Measurements from ENCODE around the gene LRRC32.

The LRRC32 gene

DNA sequence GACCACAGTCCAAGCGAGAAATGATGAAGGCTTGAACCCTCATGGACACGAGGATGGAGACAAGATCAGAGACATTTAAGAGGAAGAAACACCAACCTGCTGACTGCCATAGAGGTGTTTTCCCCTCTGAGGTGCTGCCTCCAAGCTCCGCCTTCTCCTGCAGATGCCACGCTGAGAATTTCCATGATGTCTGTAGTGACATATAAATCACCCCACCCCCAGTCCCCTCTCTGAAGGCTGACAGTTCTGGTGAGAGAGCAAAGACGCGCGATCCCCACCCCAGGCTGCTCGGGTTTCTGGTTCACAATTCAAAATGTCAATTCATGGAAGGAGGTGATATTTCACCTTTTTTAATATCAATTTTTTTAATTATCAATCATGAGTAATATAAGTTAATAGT, 28.2 kb downstream of the LRRC32 start:
- TF ChIP-seq, protein P1, sequence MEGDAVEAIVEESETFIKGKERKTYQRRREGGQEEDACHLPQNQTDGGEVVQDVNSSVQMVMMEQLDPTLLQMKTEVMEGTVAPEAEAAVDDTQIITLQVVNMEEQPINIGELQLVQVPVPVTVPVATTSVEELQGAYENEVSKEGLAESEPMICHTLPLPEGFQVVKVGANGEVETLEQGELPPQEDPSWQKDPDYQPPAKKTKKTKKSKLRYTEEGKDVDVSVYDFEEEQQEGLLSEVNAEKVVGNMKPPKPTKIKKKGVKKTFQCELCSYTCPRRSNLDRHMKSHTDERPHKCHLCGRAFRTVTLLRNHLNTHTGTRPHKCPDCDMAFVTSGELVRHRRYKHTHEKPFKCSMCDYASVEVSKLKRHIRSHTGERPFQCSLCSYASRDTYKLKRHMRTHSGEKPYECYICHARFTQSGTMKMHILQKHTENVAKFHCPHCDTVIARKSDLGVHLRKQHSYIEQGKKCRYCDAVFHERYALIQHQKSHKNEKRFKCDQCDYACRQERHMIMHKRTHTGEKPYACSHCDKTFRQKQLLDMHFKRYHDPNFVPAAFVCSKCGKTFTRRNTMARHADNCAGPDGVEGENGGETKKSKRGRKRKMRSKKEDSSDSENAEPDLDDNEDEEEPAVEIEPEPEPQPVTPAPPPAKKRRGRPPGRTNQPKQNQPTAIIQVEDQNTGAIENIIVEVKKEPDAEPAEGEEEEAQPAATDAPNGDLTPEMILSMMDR (IDR thresholded peaks at IDR 0.05; ENCODE audit: low read depth, low read length), result no peak
- no peak for DNase-seq
- H3K4me3 ChIP-seq (ENCODE audit: low read depth, low read length), result no peak overlapping the region
- no peak overlapping the region for H3K27ac ChIP-seq
- H3K27me3 ChIP-seq (ENCODE audit: insufficient read depth, low read depth, severe bottlenecking), result no peaks in the 10 kb centered on the region
- H3K36me3 ChIP-seq, result no peaks in the 10 kb centered on the region
- H3K9me3 ChIP-seq (ENCODE audit: severe bottlenecking), result peaks cover 4% of the 10 kb centered on the region

DNA sequence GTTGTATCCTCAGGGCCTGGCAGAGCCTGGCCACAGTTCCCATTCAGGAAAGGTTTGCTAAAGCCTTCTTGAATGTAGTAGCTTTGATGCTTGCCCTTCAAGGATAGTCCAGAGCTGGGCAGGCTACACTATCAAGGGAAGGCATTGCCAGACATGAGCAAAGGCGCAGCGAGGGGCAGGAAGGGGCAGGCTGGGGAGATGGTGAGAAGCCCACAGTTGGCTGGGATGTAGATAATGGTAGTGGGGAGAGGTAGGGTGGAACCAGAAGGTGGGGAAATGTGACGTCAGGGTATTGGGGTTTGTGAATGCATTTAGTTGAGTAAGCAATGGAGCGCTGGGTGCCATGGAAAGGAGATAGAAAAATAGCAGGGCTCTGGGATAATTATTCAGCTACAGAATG, 28.6 kb downstream of the LRRC32 start:
- TF ChIP-seq, protein P1 (IDR thresholded peaks at IDR 0.05; ENCODE audit: low read depth, low read length), result no peak
- DNase-seq, result no peak

DNA sequence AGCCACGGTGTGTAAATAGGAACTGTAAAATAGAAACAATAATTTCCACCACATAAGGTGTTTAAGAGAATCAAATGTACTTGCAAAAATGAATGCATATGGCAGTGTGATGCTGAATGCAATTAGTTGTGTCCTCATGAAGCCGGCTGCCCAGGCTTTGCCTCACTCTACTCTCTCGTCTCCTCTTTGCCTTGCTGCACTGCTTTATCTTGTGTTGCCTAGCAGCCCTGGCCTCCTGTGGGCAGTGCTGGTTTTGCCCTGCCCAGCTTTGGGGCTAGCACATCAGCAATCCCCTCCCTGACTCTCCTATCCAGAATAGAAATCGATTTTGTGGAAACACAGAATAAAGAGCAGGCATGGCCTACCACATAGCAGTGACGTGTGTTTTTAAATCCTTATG, 30.0 kb downstream of the LRRC32 start:
- Histone ChIP-seq H3K27me3 (ENCODE audit: insufficient read depth, low read depth, severe bottlenecking) (no peaks in the 10 kb centered on the region), H3K9me3 (ENCODE audit: severe bottlenecking) (no peaks in the 10 kb centered on the region)

More for the DNA sequence above, 28.6 kb downstream of the LRRC32 start:
- H3K9me3 ChIP-seq (ENCODE audit: severe bottlenecking), result no peaks in the 10 kb centered on the region
- H3K27ac ChIP-seq, result no peak overlapping the region
- H3K4me3 ChIP-seq (ENCODE audit: low read depth, low read length), result no peak overlapping the region
- no peaks in the 10 kb centered on the region for H3K36me3 ChIP-seq
- H3K27me3 ChIP-seq (ENCODE audit: insufficient read depth, low read depth, severe bottlenecking), result no peaks in the 10 kb centered on the region

DNA sequence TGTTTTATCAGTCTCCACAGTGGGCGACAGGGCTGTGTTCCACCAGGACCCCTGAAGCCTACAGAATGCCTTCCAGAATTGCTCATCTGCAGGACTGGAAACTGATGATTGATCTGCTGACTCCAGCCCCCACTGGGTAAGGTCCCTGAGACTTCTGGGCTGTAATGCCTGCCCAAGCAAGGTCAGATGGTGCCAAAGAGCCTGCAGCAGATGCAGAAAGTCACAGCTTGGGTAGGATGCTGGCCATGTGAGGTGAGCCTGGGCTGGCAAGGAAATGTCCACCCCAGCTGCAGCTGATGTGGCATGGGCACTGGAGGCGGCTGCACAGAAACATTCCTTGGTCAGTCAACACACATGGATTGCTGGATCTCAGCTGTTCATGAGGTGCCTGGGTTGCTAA, 30.9 kb downstream of the LRRC32 start:
- TF ChIP-seq, protein P1 (IDR thresholded peaks at IDR 0.05; ENCODE audit: low read depth, low read length), result no peak
- H3K36me3 ChIP-seq, result no peaks in the 10 kb centered on the region
- H3K4me3 ChIP-seq (ENCODE audit: low read depth, low read length), result no peak overlapping the region
- no peak overlapping the region for H3K27ac ChIP-seq
- H3K27me3 ChIP-seq (ENCODE audit: insufficient read depth, low read depth, severe bottlenecking), result no peaks in the 10 kb centered on the region
- H3K9me3 ChIP-seq (ENCODE audit: severe bottlenecking), result no peaks in the 10 kb centered on the region
- DNase-seq, result no peak

More for the DNA sequence above, 30.0 kb downstream of the LRRC32 start:
- H3K27ac ChIP-seq, result no peak overlapping the region
- no peak for DNase-seq
- no peaks in the 10 kb centered on the region for H3K36me3 ChIP-seq
- H3K4me3 ChIP-seq (ENCODE audit: low read depth, low read length), result no peak overlapping the region
- TF ChIP-seq, protein P1 (IDR thresholded peaks at IDR 0.05; ENCODE audit: low read depth, low read length), result no peak

DNA sequence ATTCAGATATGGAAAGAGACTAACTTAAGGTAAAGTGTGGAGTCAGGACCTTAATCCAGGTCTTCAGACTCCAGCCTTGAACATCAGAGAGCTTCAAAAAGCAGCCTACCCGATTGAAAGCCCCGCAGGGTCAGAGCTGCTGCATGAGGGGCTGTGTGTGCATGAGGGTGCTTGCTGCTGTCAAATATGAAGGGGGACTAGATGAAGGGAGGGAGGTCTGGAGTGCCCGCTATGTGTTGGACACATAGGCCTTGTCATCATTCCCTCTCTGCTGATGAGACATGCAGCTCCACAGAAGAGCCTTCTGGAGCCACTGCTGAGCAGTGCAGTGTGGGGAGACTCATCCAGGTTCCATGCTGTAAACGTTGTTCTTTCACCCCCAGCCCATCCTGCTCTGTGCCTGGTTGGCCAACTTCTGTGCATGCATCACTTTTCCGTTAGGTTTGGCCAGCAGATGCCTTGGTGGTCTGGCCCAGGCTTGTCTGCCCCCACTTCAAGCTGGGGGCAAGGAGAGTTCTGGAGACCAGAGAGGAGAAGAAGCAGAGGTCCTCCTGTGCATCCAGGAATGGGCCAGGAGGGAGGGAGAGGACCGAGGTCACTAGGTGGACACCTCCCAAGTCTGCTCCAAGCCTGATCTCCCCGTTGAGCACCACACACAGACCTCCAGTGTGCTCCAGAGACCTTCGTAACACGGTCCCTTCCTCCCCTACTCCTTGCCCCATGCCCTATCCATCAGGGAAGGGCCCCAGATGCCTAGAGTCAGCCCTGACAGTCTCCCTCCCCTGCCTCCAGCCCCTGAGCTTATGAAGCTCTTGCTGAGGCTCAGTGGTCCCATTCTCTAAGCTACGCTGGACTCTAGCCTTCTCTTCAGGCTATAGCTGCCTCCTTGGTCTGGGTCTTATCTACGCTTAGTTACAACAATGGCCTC, 32.0 kb downstream of the LRRC32 start:
- Histone ChIP-seq H3K27ac (no peak overlapping the region), H3K9me3 (ENCODE audit: severe bottlenecking) (no peaks in the 10 kb centered on the region), H3K36me3 (no peaks in the 10 kb centered on the region), H3K27me3 (ENCODE audit: insufficient read depth, low read depth, severe bottlenecking) (no peaks in the 10 kb centered on the region), H3K4me3 (ENCODE audit: low read depth, low read length) (no peak overlapping the region)
- no peak for DNase-seq
- TF ChIP-seq, protein P1 (IDR thresholded peaks at IDR 0.05; ENCODE audit: low read depth, low read length), result no peak
